T-helper 22 cell (primary cell): Measurements from ENCODE around the gene VANGL1.

Experiments
- DNase-seq: peaks from one replicate; pipeline ENCODE4 v3.0.0-alpha.2; 2020; ENCODE audit warnings: low read depth

The VANGL1 gene

GRCh38 chr1:115644109-115644508, 2.3 kb downstream of the VANGL1 start:
- DNase-seq, result no peak

DNA sequence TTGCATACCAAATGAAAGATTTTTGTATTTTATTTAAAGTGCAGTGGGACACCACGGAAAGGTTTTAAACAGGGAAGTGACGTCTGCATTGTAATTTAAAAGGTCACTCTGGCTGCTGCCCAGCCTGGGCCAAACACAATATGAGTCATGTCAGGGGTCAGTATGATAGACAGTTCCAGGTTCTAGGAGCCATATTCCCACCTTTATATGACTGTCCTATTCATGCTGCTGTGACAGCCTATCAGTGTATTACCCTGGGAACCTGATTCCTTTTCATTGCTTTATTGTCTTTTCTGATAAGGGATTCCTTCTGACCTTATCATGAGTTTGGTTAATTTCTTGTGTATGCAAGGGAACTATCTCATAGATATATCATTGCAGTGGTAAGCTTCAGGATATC, 5.3 kb downstream of the VANGL1 start:
- DNase-seq, result no peak

GRCh38 chr1:115647507-115647906, 5.7 kb downstream of the VANGL1 start:
- no peak for DNase-seq

DNA sequence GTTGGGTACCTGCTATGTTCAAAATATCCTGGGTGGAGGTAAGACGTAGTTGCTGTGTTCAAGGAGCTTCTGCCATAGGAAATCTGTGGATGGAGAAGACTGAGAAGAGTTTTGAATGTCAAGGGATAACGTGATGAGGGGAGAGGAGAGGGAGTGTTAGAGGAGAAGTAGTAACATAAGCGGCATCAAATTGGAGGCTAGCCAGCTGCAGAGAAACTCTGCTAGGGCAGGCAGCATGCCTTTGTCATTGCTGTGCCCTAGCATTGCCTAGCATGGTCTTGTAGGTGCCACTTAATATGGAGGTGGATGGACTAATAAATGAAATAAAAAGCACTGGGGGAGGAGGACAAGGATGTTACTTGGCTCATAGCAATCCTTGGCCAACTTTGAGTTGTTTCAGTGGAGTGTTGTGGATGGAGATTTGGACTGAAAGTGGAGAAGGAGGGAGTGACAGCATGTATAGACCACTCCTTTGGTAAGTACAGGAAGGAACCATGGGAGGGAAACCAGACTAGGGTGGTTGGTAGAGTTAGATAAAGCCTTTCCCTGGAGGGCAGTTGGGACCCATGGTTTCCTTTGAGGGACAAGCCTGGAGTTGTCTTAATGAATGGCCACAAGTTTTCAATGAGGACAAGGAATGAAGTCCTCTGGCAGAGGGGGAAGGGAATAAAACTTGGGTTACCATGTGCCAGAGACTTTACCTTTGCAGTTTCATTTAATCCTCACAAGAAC, 6.3 kb downstream of the VANGL1 start:
- DNase-seq, result no peak

- no peak for DNase-seq
Observed at GRCh38 chr1:115648717-115649691, 7.2 kb downstream of the VANGL1 start.

DNA sequence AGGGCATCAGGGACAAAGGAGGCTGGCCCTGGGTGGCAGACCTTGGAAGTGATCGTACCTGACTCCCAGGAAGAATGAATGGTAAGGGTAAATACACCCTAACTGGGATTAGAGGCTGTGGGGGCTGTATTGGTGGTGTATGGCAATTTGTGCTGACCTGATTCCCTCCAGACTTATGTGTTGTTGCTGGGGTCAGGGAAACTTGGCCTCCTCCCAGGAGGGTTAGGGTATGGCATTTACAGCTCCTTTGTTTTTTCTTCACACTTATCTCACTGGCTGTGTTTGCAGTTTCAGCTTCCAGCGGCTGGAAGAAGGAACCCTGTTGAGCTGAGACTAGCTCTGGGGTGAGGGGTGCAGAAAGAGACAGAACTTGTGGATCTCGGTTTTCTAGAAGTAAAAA, 8.2 kb downstream of the VANGL1 start:
- no peak for DNase-seq

- DNase-seq, result no peak
Observed at GRCh38 chr1:115650961-115651360, 9.2 kb downstream of the VANGL1 start.

DNA sequence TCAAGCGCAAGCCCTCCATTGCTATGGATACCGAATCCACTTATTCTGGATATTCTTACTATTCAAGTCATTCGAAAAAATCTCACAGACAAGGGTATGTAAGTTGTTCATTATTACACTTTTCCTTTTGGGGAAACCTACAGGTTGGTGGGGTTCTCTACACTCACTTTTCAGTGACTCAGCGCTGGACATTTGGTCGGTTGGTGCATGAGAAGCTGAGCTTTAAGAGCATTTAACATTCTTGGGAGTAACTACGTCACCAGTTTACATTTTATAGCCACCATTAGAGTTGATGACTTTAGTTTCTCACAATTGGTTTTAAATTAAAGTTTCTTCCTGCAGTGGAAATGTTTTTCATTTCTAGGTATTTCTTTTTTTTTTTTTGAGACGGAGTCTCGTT, 9.6 kb downstream of the VANGL1 start:
- DNase-seq, result no peak

DNA sequence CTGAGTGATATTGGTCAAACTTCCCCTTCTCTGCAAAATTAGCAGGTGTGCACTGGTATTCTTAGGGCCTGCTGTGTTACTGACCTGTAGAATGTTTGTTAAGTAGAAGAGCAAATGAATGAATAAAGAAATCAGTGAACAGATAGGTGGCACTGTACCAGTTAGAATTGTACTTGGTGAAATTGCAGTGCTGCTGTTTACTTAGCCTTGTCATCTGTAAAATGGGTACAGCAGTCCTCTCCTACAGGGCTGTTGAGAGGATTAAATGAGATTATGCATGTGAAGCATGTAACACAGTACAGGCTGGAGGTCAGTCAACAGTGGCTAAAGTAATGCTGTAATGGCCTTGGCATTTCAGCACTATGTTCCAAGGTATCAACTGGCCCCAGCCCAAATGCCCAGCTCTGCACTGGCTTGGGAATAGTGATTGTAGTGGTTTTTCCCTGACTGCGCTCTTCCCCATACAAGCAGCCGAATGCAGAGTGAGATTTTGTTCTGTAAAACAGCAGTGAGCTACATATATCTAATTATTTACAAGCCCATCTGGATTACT, 10.5 kb downstream of the VANGL1 start:
- no peak for DNase-seq

DNA sequence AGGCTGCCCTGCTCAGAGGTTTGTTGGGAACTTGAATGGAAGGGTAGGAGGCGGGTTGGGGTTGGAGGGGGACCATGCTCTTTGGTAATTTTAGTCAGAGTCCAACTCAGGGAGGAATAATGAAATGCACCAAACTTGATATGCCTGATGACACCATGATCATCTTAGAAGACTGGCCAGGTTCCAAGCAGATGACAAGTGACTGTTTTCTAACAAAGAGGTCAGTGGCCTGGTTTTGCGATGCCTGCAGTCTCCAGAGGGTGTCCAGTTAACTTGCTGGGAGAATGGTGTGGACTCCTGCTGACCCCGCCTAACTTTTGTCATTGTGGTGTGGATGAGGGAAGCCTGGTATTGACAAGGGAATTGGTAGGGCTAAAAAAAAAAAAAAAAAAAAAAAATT, 12.4 kb downstream of the VANGL1 start:
- no peak for DNase-seq

- DNase-seq, result no peak
Observed at GRCh38 chr1:115654663-115655305, 13.0 kb downstream of the VANGL1 start.

DNA sequence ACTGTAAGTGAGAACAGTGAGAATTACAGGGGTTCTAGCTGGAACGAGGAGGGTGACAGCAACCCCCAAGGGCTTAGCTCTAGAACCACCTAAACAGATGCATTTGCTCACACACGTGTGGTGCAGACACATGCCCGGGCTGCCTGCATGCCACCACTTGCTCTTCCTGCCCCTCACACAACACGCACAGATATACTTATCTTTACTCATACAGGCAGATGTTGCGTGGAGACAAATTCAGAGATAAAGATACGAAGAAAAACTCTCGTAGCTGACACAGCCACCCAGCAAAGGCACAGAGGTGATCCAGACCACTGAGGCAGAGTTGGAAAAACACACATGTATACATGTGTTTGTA, 13.5 kb downstream of the VANGL1 start:
- DNase-seq, result no peak

DNA sequence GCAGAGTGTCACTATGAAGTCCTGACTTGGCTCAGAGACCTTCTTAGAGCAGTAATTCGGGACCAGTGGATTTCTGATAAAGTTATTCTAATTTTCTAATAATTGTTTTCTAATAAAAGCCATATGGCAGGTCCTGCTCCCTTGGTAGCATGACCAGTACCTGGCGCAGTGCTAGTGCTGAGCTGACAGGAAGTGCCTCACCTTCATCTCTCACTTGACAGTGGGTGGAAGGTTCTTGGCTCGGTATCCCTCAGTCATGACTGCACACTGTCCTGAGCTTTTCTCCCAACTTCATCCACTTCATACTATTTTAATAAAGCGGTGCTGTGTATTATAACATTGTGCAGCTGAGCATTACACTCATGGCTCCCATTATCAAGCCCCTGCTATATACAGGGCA, 14.1 kb downstream of the VANGL1 start:
- DNase-seq, result no peak

- DNase-seq, result no peak
Observed at GRCh38 chr1:115656461-115657077, 14.8 kb downstream of the VANGL1 start.

- no peak for DNase-seq
Observed at GRCh38 chr1:115658646-115659045, 16.9 kb downstream of the VANGL1 start.

GRCh38 chr1:115660151-115660550, 18.4 kb downstream of the VANGL1 start:
- no peak for DNase-seq

DNA sequence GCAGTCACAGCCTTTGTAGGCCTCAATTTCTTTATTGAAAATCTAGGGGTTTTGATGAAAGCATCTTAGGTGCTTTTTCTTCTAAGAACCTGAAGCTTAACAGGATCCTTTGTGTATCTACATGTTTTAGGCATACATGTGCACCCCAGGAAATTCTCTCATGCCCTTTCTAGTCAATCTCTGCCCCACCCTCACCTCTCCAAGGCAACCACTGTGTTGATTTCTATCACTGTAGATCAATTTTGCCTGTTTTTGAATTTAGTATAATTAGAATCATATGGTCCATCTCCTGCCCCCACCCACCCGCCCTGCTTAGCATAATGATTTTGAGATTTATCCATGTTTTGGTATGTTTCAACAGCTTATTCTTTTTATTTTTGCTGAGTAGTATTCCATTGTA, 19.4 kb downstream of the VANGL1 start:
- no peak for DNase-seq

DNA sequence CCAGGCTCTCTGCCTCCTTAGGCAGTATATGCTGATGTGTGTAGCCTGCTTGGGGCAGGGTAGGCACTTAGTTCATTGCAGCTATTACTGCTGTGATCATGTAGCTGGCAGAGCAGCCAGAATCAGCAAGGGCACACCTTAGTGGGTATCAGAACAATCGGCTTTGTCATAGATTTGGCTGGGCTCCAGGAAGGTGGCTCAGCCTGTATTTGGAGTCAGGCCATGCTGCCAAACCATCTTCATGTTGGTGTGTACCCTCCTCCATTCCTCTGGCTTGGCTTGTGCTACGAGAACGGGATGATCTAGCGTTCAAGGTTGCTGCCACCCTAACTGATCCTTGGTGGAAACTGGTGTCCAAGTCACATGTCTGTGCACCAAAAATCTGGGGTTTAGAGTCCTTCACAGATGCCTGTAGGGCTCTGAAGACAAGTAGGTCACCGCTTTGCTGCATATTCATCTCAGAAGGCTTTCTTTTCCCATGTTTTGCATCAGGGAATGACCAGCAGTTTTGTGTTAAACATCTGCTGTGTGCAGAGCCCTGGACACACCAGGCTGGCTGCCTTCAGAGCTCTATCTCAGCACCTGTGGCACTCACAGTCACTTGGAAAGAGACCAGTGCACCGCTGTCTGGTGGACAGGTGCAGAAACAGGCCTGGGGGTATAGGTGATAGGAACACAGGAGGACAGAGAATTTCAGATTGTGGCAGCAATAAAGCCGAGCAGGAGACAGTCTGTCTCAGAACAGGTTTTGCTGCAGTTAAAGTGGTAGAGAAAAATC, 23.7 kb downstream of the VANGL1 start:
- DNase-seq, result no peak

DNA sequence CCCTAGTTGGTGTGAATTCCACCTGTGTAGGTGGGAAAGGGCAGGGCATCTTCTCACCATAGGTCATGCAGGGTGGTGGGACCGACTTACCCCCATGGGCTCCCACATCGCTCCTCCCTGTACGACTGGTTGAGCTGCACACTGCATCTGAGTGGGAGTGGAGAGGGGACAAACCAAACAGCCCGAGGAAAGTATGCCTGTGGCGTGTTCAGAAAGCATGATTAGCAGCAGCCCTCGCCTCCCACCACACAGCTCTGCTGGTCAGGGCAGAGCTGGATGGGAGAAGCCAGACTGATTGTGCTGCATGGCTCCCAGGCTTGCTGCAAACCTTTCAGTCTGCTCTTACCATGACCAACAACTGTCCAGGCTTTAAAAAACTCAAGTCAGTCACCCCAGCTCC, 24.4 kb downstream of the VANGL1 start:
- no peak for DNase-seq

DNA sequence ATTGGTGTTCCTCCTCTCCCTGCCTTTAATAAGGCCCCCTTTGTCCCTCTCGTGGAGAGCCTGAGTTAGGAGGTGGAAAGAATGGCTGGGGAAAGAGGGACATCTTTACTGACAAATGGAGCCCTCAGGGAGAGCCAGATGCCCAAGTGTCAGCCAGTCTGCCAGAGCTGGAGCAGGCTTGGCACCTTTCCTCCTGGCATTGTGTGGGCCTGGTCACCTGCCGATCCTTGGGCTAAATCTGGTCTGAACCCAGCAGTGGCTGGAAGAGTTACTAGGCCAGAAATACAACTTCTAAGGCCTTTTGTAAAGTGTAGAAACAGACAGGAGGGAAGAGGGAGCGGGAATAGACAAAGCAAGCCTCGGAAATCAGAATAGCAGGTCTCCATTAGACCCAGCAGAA, 24.9 kb downstream of the VANGL1 start:
- DNase-seq, result no peak

- no peak for DNase-seq
Observed at GRCh38 chr1:115668579-115668978, 26.8 kb downstream of the VANGL1 start.
